HepG2 (cell line): Measurements from ENCODE around the gene GRIP1. TPM values are rescaled to one million over a fixed set of nuclear protein-coding genes. Genes with fewer than 3 reads are reported as not detected.
A peak's percentile ranks its signal among the peaks of the same experiment; 100 is the strongest.

Experiments used
- AHR ChIP-seq: IDR thresholded peaks from 2 replicates; pipeline ENCODE4 v1.6.1; 2018; ENCODE audit warnings: missing genetic modification reagents, missing compliant biosample characterization
- FOXK2 ChIP-seq: fragments of 450-650 bp; IDR thresholded peaks from 2 replicates; pipeline ENCODE4 v1.6.1; 2016
- KDM3A ChIP-seq: IDR thresholded peaks from 2 replicates; pipeline ENCODE4 v1.6.1; 2018; ENCODE audit warnings: low read depth, missing compliant biosample characterization
- KDM5B ChIP-seq: sonication (generic); formaldehyde crosslinking; IDR thresholded peaks from 2 replicates; pipeline ENCODE4 v1.4.0; 2020; ENCODE audit warnings: missing genetic modification reagents, mild to moderate bottlenecking, borderline replicate concordance
- KLF12 ChIP-seq: sonication (generic); formaldehyde crosslinking; IDR thresholded peaks from 2 replicates; pipeline ENCODE4 v1.4.0; 2020; ENCODE audit warnings: missing genetic modification reagents, borderline replicate concordance
- KLF13 ChIP-seq: sonication (generic); formaldehyde crosslinking; IDR thresholded peaks from 2 replicates; pipeline ENCODE4 v1.4.0; 2020; ENCODE audit warnings: mild to moderate bottlenecking, missing genetic modification reagents
- NR2F2 ChIP-seq: IDR thresholded peaks from 2 replicates; pipeline ENCODE4 v1.6.1; 2012; ENCODE audit warnings: low read depth, inconsistent platforms, borderline replicate concordance
- PHB2 ChIP-seq: fragments of 450-650 bp; IDR thresholded peaks from 2 replicates; pipeline ENCODE4 v1.6.1; 2018; ENCODE audit not compliant: partially characterized antibody
- SMAD3 ChIP-seq: sonication (generic); formaldehyde crosslinking; IDR thresholded peaks from 2 replicates; pipeline ENCODE4 v1.4.0; 2020; ENCODE audit warnings: missing genetic modification reagents
- TAF1 ChIP-seq: sonication (generic); formaldehyde crosslinking; IDR thresholded peaks from 2 replicates; pipeline ENCODE4 v1.4.0; 2020; ENCODE audit warnings: missing genetic modification reagents
- TAF15 ChIP-seq: fragments of 200-400 bp; formaldehyde crosslinking; IDR thresholded peaks from one replicate; pipeline ENCODE4 v1.6.1; 2018; ENCODE audit warnings: mild to moderate bottlenecking, low read depth, low read length; ENCODE audit not compliant: poor library complexity, severe bottlenecking
- ZNF10 ChIP-seq: sonication (generic); formaldehyde crosslinking; IDR thresholded peaks from 2 replicates; pipeline ENCODE4 v1.4.0; 2020; ENCODE audit warnings: mild to moderate bottlenecking, low read depth, missing genetic modification reagents, borderline replicate concordance
- ZNF207 ChIP-seq: fragments of 450-650 bp; IDR thresholded peaks from 2 replicates; pipeline ENCODE4 v1.6.1; 2016; ENCODE audit warnings: antibody characterized with exemption, borderline replicate concordance
- ZNF557 ChIP-seq: sonication (generic); formaldehyde crosslinking; IDR thresholded peaks from 2 replicates; pipeline ENCODE4 v1.4.0; 2020; ENCODE audit warnings: missing genetic modification reagents
- ZNF567 ChIP-seq: sonication (generic); formaldehyde crosslinking; IDR thresholded peaks from 2 replicates; pipeline ENCODE4 v1.8.1; 2023; ENCODE audit warnings: mild to moderate bottlenecking, missing genetic modification reagents, borderline replicate concordance
- polyA plus RNA-seq, 8 experiments: library from polyadenylated mRNA; depleted of rRNA in 3 of 8; stranded (reverse) in 7 of 8; unstranded in 1 of 8; fragments of >200 nt; fragmentation: Illumina TruSeq in 4 of 8; extraction: Trizol in 4 of 8; gene quantifications; 2 replicates each; pipeline versions ENCODE4 v1.2.1 to v1.2.3, GENCODE V29; 2011 to 2016; ENCODE audit warnings: low read depth in 4 of 8, missing spikeins in 1 of 8, mixed read lengths in 1 of 8; ENCODE audit not compliant: insufficient read depth in 1 of 8
- total RNA-seq, 5 experiments: library from RNA; depleted of rRNA; stranded (reverse); fragments of >200 nt; fragmentation: Illumina TruSeq; extraction: Trizol; gene quantifications; 2 replicates each; pipeline ENCODE4 v1.2.3, GENCODE V29; 2016; ENCODE audit warnings: low read depth in 1 of 5
- TF ChIP-seq, protein P1 (sequence below): IDR thresholded peaks from 2 replicates; pipeline ENCODE4 v1.6.1; 2016
- TF ChIP-seq, protein P2 (sequence below): sonication (generic); formaldehyde crosslinking; IDR thresholded peaks from 2 replicates; pipeline ENCODE4 v1.4.0; 2020; ENCODE audit warnings: mild to moderate bottlenecking, missing genetic modification reagents
- TF ChIP-seq, protein P3 (sequence below): sonication (generic); formaldehyde crosslinking; IDR thresholded peaks from 2 replicates; pipeline ENCODE4 v1.5.0; 2020; ENCODE audit warnings: missing genetic modification reagents
- TF ChIP-seq, protein P4 (sequence below): sonication (generic); formaldehyde crosslinking; IDR thresholded peaks from 2 replicates; pipeline ENCODE4 v1.5.0; 2020; ENCODE audit warnings: missing genetic modification reagents
- TF ChIP-seq, protein P5 (sequence below): sonication (generic); formaldehyde crosslinking; IDR thresholded peaks from 2 replicates; pipeline ENCODE4 v1.5.0; 2020; ENCODE audit warnings: mild to moderate bottlenecking, missing genetic modification reagents

GRIP1 gene
- total and polyA plus RNA-seq, 2 of the 13 experiments (the other 11 are each of a cell fraction or from before 2014, with no cell fraction given) = not detected

DNA sequence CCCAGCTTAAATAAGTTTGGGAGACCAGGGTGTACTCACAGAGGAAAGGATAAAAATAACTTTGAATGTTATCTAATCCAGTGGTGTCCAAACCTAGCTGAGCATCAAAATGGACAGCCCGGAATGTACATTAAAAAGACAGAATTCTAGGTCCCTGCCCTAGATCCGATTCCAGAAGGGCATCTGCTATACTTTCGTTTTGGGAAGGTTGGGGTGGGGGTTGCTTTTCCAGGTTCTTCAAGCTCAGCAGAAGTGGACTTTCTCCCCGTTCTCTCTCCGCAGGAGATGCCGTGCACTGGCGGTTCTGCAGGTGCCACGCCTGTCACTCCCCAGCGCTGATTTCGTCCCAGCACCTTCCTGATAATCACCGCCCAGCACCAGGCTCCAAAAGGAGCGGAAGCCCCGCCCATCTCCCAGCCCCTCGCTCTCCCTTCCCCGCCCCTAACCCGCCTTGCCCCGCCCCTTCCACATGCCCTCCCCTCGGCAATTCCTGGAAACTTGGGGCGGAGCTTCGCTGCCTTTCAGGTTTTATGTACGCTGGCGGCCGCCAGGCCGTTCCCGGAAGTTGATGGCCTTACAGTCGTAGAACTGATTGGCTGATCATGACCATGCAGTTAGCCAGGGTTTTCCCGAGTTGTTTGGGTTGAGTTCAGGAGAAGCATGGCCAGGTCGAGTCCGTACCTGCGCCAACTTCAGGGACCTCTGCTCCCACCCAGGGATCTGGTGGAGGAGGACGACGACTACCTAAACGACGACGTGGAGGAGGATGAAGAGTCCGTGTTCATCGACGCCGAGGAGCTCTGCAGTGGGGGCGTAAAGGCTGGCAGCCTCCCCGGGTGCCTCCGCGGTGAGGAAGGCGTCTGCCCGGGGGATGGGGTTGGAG is 376.7 kb downstream of the GRIP1 start, which contains the start of gene HELB (continued):
- TF ChIP-seq, protein P1, sequence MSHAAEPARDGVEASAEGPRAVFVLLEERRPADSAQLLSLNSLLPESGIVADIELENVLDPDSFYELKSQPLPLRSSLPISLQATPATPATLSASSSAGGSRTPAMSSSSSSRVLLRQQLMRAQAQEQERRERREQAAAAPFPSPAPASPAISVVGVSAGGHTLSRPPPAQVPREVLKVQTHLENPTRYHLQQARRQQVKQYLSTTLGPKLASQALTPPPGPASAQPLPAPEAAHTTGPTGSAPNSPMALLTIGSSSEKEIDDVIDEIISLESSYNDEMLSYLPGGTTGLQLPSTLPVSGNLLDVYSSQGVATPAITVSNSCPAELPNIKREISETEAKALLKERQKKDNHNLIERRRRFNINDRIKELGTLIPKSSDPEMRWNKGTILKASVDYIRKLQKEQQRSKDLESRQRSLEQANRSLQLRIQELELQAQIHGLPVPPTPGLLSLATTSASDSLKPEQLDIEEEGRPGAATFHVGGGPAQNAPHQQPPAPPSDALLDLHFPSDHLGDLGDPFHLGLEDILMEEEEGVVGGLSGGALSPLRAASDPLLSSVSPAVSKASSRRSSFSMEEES (CRISPR knock-in tag) = no peak; the same call in none of the 2 replicates
- TF ChIP-seq AHR (no peak), ZNF10 (CRISPR knock-in tag) (no peak), ZNF557 (CRISPR knock-in tag) (no peak), SMAD3 (CRISPR knock-in tag) (peak; percentile 46; the same call in 1 of the 2 replicates), FOXK2 (no peak), KDM5B (peak; percentile 92; the same call in 1 of the 2 replicates), KDM3A (CRISPR knock-in tag) (no peak), ZNF207 (no peak), TAF1 (CRISPR knock-in tag) (peak; percentile 82), PHB2 (no peak), NR2F2 (no peak), KLF13 (CRISPR knock-in tag) (no peak), KLF12 (peak; percentile 65; the same call in 1 of the 2 replicates), ZNF567 (CRISPR knock-in tag) (peak; percentile 53; the same call in 1 of the 2 replicates), TAF15 (no peak)
- TF ChIP-seq, protein P2, sequence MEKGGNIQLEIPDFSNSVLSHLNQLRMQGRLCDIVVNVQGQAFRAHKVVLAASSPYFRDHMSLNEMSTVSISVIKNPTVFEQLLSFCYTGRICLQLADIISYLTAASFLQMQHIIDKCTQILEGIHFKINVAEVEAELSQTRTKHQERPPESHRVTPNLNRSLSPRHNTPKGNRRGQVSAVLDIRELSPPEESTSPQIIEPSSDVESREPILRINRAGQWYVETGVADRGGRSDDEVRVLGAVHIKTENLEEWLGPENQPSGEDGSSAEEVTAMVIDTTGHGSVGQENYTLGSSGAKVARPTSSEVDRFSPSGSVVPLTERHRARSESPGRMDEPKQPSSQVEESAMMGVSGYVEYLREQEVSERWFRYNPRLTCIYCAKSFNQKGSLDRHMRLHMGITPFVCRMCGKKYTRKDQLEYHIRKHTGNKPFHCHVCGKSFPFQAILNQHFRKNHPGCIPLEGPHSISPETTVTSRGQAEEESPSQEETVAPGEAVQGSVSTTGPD = no peak
- TF ChIP-seq, protein P3, sequence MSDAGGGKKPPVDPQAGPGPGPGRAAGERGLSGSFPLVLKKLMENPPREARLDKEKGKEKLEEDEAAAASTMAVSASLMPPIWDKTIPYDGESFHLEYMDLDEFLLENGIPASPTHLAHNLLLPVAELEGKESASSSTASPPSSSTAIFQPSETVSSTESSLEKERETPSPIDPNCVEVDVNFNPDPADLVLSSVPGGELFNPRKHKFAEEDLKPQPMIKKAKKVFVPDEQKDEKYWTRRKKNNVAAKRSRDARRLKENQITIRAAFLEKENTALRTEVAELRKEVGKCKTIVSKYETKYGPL (CRISPR knock-in tag) = no peak
- TF ChIP-seq, protein P4, sequence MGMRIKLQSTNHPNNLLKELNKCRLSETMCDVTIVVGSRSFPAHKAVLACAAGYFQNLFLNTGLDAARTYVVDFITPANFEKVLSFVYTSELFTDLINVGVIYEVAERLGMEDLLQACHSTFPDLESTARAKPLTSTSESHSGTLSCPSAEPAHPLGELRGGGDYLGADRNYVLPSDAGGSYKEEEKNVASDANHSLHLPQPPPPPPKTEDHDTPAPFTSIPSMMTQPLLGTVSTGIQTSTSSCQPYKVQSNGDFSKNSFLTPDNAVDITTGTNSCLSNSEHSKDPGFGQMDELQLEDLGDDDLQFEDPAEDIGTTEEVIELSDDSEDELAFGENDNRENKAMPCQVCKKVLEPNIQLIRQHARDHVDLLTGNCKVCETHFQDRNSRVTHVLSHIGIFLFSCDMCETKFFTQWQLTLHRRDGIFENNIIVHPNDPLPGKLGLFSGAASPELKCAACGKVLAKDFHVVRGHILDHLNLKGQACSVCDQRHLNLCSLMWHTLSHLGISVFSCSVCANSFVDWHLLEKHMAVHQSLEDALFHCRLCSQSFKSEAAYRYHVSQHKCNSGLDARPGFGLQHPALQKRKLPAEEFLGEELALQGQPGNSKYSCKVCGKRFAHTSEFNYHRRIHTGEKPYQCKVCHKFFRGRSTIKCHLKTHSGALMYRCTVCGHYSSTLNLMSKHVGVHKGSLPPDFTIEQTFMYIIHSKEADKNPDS = no peak
- TF ChIP-seq, protein P5, sequence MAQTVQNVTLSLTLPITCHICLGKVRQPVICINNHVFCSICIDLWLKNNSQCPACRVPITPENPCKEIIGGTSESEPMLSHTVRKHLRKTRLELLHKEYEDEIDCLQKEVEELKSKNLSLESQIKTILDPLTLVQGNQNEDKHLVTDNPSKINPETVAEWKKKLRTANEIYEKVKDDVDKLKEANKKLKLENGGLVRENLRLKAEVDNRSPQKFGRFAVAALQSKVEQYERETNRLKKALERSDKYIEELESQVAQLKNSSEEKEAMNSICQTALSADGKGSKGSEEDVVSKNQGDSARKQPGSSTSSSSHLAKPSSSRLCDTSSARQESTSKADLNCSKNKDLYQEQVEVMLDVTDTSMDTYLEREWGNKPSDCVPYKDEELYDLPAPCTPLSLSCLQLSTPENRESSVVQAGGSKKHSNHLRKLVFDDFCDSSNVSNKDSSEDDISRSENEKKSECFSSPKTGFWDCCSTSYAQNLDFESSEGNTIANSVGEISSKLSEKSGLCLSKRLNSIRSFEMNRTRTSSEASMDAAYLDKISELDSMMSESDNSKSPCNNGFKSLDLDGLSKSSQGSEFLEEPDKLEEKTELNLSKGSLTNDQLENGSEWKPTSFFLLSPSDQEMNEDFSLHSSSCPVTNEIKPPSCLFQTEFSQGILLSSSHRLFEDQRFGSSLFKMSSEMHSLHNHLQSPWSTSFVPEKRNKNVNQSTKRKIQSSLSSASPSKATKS = no peak
